Measurements from ENCODE around the gene SPZ1. TPM values are rescaled to one million over a fixed set of nuclear protein-coding genes. Genes with fewer than 3 reads are reported as not detected.

Gene SPZ1
- total and polyA plus RNA-seq, 2 of the 8 experiments (the other 6 are each of a cell fraction or from before 2014, with no cell fraction given) = not detected

- no peak for TF ChIP-seq NRF1 (IDR thresholded peaks at IDR 0.05; ENCODE audit: low read depth, low read length)
Measured at GRCh38 chr5:80339116-80339515, 19.3 kb downstream of the SPZ1 start (continued).
